IPS-11a (cell line): ENCODE data around the gene VIT.

Source experiments
- H3K4me3 ChIP-seq: one replicate; pipeline ENCODE4 v1.5.1; 2013; ENCODE audit warnings: low read depth, low read length, control low read depth

The VIT gene

GRCh38 chr2:36707050-36707449 is 10.5 kb downstream of the VIT start:
- H3K4me3 ChIP-seq: no peak overlapping the region

- no peak overlapping the region for H3K4me3 ChIP-seq
Measured at GRCh38 chr2:36708041-36708741, 11.7 kb downstream of the VIT start.

GRCh38 chr2:36710858-36711515 is 14.5 kb downstream of the VIT start:
- H3K4me3 ChIP-seq: no peak overlapping the region

GRCh38 chr2:36711741-36712314 is 15.3 kb downstream of the VIT start:
- no peak overlapping the region for H3K4me3 ChIP-seq

DNA sequence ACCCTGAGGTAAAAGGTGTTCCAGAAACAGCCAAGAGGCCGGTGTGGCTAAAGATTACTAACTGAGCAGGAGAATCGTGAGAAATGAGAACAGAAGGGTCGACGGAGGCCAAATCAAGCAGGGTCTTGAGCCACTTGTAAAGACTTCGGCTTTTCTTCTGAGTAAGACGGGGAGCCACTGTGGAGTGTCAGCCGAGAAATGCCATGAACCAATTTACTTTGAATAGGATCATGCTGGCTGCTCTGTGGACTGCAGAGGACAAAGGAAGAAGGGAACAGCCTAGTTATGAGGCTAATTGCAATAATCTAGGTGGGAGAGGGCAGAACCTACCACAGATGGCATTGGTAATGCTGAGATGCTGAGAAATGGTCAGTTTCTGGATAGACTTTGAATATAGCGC is 16.8 kb downstream of the VIT start:
- H3K4me3 ChIP-seq: no peak overlapping the region

GRCh38 chr2:36716111-36716510 is 19.6 kb downstream of the VIT start:
- no peak overlapping the region for H3K4me3 ChIP-seq

DNA sequence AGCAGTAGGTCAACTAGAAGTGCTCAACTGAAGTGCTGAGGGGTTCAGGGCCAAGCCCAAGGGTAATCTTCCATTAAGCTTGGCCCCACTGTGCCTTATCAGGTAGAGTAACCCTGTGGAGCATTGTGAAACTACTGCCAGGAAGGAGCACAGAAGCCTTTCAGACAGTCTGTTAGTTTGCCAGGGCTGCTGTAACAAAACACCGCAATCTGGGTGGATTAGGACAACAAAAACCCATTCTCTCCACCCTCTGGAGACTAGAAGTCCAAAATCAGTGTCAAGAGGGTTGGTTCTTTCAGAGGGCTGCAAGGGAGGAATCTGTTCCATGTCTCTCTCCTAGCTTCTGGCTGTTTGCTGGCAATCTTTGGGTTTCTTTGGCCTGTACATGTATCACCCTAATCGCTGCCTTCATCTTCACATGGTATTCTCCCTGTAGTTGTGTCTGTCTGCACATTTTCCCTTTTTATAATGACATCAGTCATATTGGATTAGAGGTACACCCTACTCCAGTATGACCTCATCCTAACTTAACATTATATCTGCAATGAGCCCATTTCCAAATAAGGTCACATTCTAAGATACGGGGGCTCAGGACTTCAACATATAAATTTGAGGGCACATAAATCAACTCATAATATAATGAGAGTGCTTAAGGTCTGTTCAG is 21.2 kb downstream of the VIT start:
- H3K4me3 ChIP-seq: no peak overlapping the region

GRCh38 chr2:36727550-36727949 is 31.0 kb downstream of the VIT start:
- H3K4me3 ChIP-seq: no peak overlapping the region

DNA sequence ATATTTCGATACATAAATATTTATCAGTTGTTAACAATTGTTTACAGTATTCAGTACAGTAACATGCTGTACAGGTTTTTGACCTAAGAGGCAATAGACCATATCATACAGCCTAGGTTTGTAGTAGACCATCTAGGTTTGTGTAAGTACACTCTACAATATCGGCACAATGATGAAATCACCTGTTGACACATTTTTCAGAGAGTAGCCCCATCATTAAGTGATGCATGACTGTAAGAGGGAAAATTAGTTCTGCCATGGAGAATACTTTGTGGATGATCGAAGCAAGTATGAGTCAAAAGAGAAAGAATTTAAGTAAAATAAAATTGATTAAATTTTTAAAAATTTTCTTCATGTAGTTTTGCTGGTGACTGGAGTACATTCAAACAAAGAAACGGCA is 32.6 kb downstream of the VIT start:
- H3K4me3 ChIP-seq: no peak overlapping the region

DNA sequence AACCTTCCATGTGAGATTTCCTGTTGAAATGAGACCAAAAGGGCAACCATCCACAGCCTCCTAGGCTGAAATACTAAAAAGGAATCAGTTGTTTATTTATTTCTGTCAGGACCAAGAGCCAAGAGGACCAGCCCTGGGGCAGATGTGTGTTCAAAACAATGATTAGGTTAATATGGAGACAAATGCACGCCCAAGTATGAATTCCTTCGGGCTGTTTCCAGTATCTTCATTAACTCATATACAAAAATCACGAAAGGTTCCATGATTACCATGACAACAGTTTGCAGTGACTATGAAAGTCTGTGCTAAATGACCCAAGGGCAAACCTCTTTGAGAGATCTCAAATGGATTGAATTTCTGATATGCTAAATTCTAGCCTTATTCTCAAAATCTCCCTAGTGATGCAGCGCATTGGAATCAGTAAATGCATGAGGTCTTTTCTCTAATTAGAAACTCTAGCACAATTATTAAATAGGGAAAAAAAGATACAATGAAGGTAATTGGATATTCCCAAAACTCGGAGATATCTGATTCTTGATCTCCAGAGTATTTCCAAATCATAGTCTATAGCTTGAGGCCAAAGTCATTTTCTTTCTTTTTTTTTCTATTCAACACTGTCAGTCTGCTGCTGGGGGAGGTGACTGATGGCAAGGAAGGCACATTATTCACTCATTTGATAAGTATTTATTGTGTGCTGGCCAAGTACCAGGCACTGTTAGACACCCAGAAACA is 35.6 kb downstream of the VIT start:
- no peak overlapping the region for H3K4me3 ChIP-seq

DNA sequence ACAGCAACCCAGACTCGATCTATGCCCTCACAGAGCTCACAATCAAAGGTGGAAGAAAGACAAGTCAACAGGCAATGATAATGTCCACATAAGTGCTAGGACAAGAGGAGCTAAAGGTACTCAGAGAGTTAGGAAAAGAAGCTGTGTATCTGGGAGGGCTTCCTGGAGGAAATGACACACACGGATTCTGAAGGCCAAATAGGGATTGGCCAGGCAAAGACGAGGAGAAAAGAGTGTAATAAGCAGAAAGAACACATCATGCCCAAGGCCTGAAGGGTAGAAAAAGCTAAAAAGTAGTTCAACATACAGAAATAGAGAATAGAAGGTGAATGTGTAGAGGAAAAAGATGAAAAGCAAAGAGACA is 36.1 kb downstream of the VIT start:
- no peak overlapping the region for H3K4me3 ChIP-seq

- H3K4me3 ChIP-seq: no peak overlapping the region
Measured at GRCh38 chr2:36733215-36733614, 36.7 kb downstream of the VIT start.

GRCh38 chr2:36734304-36734703 is 37.8 kb downstream of the VIT start:
- H3K4me3 ChIP-seq: no peak overlapping the region

- no peak overlapping the region for H3K4me3 ChIP-seq
Measured at GRCh38 chr2:36737131-36737750, 40.7 kb downstream of the VIT start.

DNA sequence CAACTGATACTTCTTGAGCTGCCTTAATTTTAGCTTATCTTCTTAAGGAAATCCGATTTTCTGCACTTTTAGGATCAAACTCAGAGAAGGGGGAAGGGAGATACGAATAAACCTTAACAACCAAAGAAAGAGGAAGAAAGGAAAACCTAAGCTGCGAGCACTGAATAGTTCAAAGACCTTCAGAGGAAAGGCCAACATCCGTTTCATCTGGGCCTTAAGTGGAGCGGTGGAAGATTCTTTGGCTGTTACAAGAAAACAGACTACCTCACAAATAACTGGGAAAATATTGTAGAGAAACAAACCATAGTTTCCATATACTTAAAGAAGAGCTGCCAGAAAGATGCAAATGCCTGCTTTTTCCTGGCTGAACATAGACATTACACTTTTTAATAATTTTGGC is 43.6 kb downstream of the VIT start:
- no peak overlapping the region for H3K4me3 ChIP-seq

DNA sequence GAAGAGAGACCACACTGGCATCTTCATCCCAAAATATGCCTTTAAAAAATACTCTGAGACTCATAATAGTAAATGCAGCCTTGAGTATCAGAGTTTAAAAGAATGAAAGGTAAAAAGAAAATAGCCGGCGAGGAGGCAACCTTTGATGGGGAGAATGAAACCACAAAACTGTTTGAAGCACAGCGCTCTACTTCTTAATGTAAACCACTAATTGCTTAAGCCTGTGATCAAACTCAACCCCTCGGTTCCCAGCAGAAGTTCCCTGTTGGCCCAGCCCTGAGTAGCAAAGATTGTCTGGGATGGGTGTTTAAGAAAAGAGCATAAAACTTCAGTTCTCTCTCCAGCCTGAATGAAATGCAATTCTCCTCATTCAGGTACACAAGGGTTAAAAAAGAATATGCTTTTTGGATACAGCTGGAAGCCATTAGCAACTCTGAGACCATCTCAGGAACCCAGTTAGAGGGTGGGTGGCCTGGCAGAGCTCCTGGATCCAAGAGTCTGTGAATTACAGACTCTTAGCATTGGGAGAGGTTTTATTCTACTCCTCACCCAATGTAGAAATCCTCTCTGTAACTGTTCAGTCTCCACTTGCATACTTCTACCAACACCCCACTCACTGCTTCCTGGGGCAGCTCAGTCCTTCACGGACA is 44.8 kb downstream of the VIT start:
- H3K4me3 ChIP-seq: no peak overlapping the region

DNA sequence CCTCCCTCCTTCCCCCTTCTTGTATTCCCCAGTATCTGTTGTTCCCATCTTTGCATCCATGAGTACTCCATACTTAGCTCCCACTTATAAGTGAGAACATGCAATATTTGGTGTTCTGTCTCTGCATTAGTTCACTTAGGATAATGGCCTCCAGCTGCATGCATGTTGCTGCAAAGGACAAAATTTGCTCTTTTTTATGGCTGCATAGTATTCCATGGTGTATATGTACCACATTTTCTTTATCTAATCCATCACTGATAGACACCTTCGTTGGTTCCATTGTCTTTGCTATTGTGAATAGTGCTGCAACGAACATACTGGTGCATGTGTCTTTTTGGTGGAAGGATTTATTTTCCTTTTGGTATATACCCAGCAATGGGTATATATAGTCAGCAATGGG is 47.4 kb downstream of the VIT start:
- no peak overlapping the region for H3K4me3 ChIP-seq

DNA sequence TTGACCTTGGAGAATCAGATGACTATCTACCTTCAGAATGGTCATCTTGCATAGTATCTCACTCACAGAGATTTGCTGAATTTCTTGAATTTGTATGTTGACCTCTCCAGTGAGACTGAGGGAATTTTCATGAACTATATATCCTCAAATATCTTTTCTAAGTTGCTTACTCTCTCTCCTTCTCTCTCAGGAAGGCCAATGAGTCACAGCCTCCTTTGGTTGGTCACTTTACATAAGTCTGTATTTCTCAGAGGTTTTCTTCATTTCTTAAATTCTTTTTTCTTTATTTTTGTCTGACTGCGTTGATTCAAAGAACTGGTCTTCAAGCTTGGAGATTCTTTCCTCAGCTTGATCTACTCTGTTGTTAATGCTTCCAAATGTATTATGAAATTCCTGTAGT is 51.7 kb downstream of the VIT start:
- H3K4me3 ChIP-seq: no peak overlapping the region

GRCh38 chr2:36750101-36750500 is 53.6 kb downstream of the VIT start:
- H3K4me3 ChIP-seq: no peak overlapping the region

DNA sequence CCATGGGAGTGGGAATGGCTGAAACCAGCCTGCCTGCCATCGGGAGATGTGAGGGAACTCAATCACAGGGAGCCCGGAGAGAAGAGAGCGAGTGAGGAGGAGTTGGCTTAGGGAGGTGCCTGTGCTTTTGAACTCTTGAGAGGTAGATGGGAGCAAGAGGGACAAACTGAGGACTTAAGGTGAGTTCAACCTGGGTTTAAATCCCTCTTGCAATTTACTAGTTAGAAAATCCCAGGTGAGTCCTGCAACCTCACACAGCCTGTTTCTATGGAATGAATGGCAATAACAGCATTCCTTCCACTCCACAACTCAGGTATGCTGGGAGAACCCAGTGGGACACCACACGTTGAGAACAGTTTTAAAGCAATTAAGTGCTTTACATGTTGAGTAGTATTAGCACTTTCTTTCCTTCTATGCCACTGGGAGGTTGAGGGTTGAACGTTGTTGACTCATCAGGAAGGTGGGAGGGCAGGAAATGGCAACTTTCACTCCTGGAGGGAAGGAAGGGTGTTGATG is 57.3 kb downstream of the VIT start:
- H3K4me3 ChIP-seq: no peak overlapping the region
